H1 (cell line): ENCODE measurements around the gene CCER1. TPM values are rescaled to one million over a fixed set of nuclear protein-coding genes. Genes with fewer than 3 reads are reported as not detected.

Experiments used
- CEBPB ChIP-seq: IDR thresholded peaks from 2 replicates; pipeline ENCODE4 v1.6.1; 2012; ENCODE audit warnings: low read depth, low read length
- CHD7 ChIP-seq: fragments of 300-600 bp; sonication (generic); IDR thresholded peaks from 2 replicates; pipeline ENCODE4 v1.7.1; 2012; ENCODE audit warnings: low read length, moderate library complexity, mild to moderate bottlenecking, inconsistent platforms; ENCODE audit not compliant: insufficient replicate concordance
- NANOG ChIP-seq: IDR thresholded peaks from 2 replicates; pipeline ENCODE4 v1.6.1; 2011; ENCODE audit warnings: low read length, low read depth, mild to moderate bottlenecking, inconsistent platforms; ENCODE audit not compliant: insufficient read depth, poor library complexity, severe bottlenecking
- SP2 ChIP-seq: IDR thresholded peaks from 2 replicates; pipeline ENCODE4 v1.6.1; 2012; ENCODE audit warnings: mild to moderate bottlenecking, low read length, inconsistent platforms
- ZNF274 ChIP-seq: IDR thresholded peaks from 2 replicates; pipeline ENCODE4 v1.7.0; 2012; ENCODE audit warnings: low read length, borderline replicate concordance; ENCODE audit errors: extremely low read depth
- polyA plus RNA-seq, 7 experiments: library from polyadenylated mRNA; depleted of rRNA in 3 of 7; stranded (reverse) in 5 of 7; unstranded in 2 of 7; fragments of >200 nt in 5 of 7; fragments of 200-250 nt in 2 of 7; gene quantifications; 1 replicate in 5 of 7; 2 replicates in 1 of 7; 4 replicates in 1 of 7; pipeline versions ENCODE4 v1.2.1 to v1.2.3, GENCODE V29; 2011 to 2013; ENCODE audit warnings: missing spikeins in 2 of 7, mixed read lengths in 2 of 7
- total RNA-seq: library from RNA; stranded (reverse); fragmentation: NEBNext Ultra II Directional; extraction: Animal tissue kit (Norgen Biotek cat#: 25700); gene quantifications from 2 replicates; pipeline ENCODE4 v1.2.1, GENCODE V29; 2021

The CCER1 gene
- total and polyA plus RNA-seq, 2 of the 8 experiments (the other 6 are each of a cell fraction or from before 2014, with no cell fraction given) = not detected

DNA sequence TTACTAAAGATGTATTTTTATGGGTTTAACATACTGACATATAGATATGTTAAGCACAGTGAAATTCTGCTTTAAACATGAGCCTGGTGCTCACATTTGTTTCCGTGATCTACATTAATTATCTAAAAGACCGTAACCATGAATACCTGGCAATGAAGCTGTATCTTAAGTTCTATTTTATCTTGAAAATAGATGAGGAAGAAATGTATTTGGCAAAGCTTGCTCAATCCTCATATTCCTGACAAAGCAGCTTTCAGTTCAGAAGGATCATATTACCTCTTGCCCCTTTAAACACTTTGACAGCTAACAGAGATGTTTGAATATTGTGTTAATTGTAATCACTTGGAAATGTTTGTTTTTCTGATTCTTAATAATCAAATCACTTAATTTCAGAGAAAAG lies 40.0 kb upstream of the CCER1 start (continued):
- no peak for TF ChIP-seq CHD7
- TF ChIP-seq SP2 = no peak
- no peak for TF ChIP-seq CEBPB
- TF ChIP-seq ZNF274 = no peak
- no peak for TF ChIP-seq NANOG
